HEK293 (cell line): ENCODE measurements around the gene ENHO.

Experiments used
- CTCF ChIA-PET: fragments of 350-600 bp; formaldehyde crosslinking; extraction: SDS; loops from one replicate; lab custom pipeline; 2021; ENCODE audit warnings: antibody characterized with exemption; lab: Yijun Ruan, JAX
- POLR2A ChIA-PET: fragments of 300-600 bp; formaldehyde crosslinking; extraction: SDS; loops from one replicate; lab custom pipeline; 2020; ENCODE audit warnings: antibody characterized with exemption, inconsistent platforms; lab: Yijun Ruan, JAX
- H3K27ac ChIP-seq: fragments of 200-500 bp; sonication (Bioruptor generic); 2 replicates; pipeline ENCODE4 v1.5.1; 2014; ENCODE audit warnings: low read depth, low read length, control low read depth, inconsistent platforms; ENCODE audit errors: extremely low read depth
- H3K36me3 ChIP-seq, 2 experiments: fragments of 200-500 bp in 1 of 2; sonication (Bioruptor generic) in 1 of 2; 1 replicate in 1 of 2; 2 replicates in 1 of 2; pipeline ENCODE4 v1.5.1; 2014 to 2017; ENCODE audit warnings: inconsistent platforms in 2 of 2, low read length in 2 of 2; ENCODE audit not compliant: control insufficient read depth in 2 of 2, insufficient read depth in 1 of 2
- H3K4me1 ChIP-seq: fragments of 200-500 bp; sonication (Bioruptor generic); 2 replicates; pipeline ENCODE4 v1.5.1; 2014; ENCODE audit warnings: mild to moderate bottlenecking, low read length, inconsistent platforms; ENCODE audit not compliant: control insufficient read depth, insufficient read depth
- H3K4me3 ChIP-seq: 2 replicates; pipeline ENCODE4 v1.5.1; 2011; ENCODE audit warnings: low read depth, mild to moderate bottlenecking, control low read depth, low read length, moderate library complexity
- H3K9me3 ChIP-seq: fragments of 200-500 bp; sonication (Bioruptor generic); 2 replicates; pipeline ENCODE4 v1.5.1; 2014; ENCODE audit warnings: low read depth, low read length, inconsistent platforms; ENCODE audit not compliant: control insufficient read depth, insufficient read depth
- BCL11B ChIP-seq: fragments of 450-650 bp; formaldehyde crosslinking; IDR thresholded peaks from 2 replicates; pipeline ENCODE4 v1.5.1; 2016; ENCODE audit warnings: low read depth, missing biosample characterization, missing genetic modification characterization
- BCL6B ChIP-seq: fragments of 450-650 bp; formaldehyde crosslinking; IDR thresholded peaks from 2 replicates; pipeline ENCODE4 v1.5.1; 2017; ENCODE audit warnings: missing biosample characterization, missing genetic modification characterization
- GLIS2 ChIP-seq: fragments of 450-650 bp; formaldehyde crosslinking; IDR thresholded peaks from 2 replicates; pipeline ENCODE4 v1.5.1; 2016; ENCODE audit warnings: missing biosample characterization, missing genetic modification characterization
- KLF7 ChIP-seq: fragments of 450-650 bp; formaldehyde crosslinking; IDR thresholded peaks from 2 replicates; pipeline ENCODE4 v1.5.1; 2016; ENCODE audit warnings: missing biosample characterization, missing genetic modification characterization, borderline replicate concordance
- OSR2 ChIP-seq: fragments of 450-650 bp; formaldehyde crosslinking; IDR thresholded peaks from 2 replicates; pipeline ENCODE4 v1.5.1; 2016; ENCODE audit warnings: missing biosample characterization, missing genetic modification characterization
- OVOL3 ChIP-seq: fragments of 450-650 bp; formaldehyde crosslinking; IDR thresholded peaks from 2 replicates; pipeline ENCODE4 v1.5.1; 2016; ENCODE audit warnings: missing biosample characterization, missing genetic modification characterization
- PRDM10 ChIP-seq: fragments of 450-650 bp; formaldehyde crosslinking; IDR thresholded peaks from 2 replicates; pipeline ENCODE4 v1.5.1; 2016; ENCODE audit warnings: missing biosample characterization, missing genetic modification characterization
- REPIN1 ChIP-seq: fragments of 450-650 bp; formaldehyde crosslinking; IDR thresholded peaks from 2 replicates; pipeline ENCODE4 v1.5.1; 2017; ENCODE audit warnings: missing biosample characterization, missing genetic modification characterization, low read depth
- SETDB1 ChIP-seq: IDR thresholded peaks from one replicate; pipeline ENCODE4 v1.6.1; 2017; ENCODE audit warnings: mild to moderate bottlenecking, low read length, moderate library complexity, mixed read lengths; ENCODE audit not compliant: insufficient read length
- WT1 ChIP-seq: fragments of 450-650 bp; formaldehyde crosslinking; IDR thresholded peaks from 2 replicates; pipeline ENCODE4 v1.5.1; 2016; ENCODE audit warnings: missing biosample characterization, missing genetic modification characterization
- ZBTB21 ChIP-seq: fragments of 450-650 bp; formaldehyde crosslinking; IDR thresholded peaks from 2 replicates; pipeline ENCODE4 v1.5.1; 2017; ENCODE audit warnings: missing biosample characterization, missing genetic modification characterization
- ZBTB44 ChIP-seq: fragments of 450-650 bp; IDR thresholded peaks from 2 replicates; pipeline ENCODE4 v1.5.1; 2018; ENCODE audit warnings: missing biosample characterization, mild to moderate bottlenecking, missing genetic modification characterization
- ZBTB48 ChIP-seq: fragments of 450-650 bp; formaldehyde crosslinking; IDR thresholded peaks from 2 replicates; pipeline ENCODE4 v1.5.1; 2016; ENCODE audit warnings: missing biosample characterization, missing genetic modification characterization
- ZIC2 ChIP-seq: fragments of 450-650 bp; formaldehyde crosslinking; IDR thresholded peaks from 2 replicates; pipeline ENCODE4 v1.5.1; 2016; ENCODE audit warnings: missing biosample characterization, missing genetic modification characterization
- ZNF2 ChIP-seq: fragments of 450-650 bp; formaldehyde crosslinking; IDR thresholded peaks from 2 replicates; pipeline ENCODE4 v1.5.1; 2016; ENCODE audit warnings: missing biosample characterization, missing genetic modification characterization
- ZNF239 ChIP-seq: fragments of 450-650 bp; formaldehyde crosslinking; IDR thresholded peaks from 2 replicates; pipeline ENCODE4 v1.5.1; 2016; ENCODE audit warnings: missing biosample characterization, missing genetic modification characterization
- ZNF24 ChIP-seq: fragments of 450-650 bp; formaldehyde crosslinking; IDR thresholded peaks from 2 replicates; pipeline ENCODE4 v1.5.1; 2016; ENCODE audit warnings: missing biosample characterization, missing genetic modification characterization
- ZNF394 ChIP-seq: fragments of 450-650 bp; formaldehyde crosslinking; IDR thresholded peaks from 2 replicates; pipeline ENCODE4 v1.5.1; 2016; ENCODE audit warnings: missing biosample characterization, missing genetic modification characterization, mild to moderate bottlenecking, moderate library complexity, borderline replicate concordance
- ZNF404 ChIP-seq: fragments of 450-650 bp; formaldehyde crosslinking; IDR thresholded peaks from 2 replicates; pipeline ENCODE4 v1.5.1; 2017; ENCODE audit warnings: missing biosample characterization, missing genetic modification characterization
- ZNF433 ChIP-seq: fragments of 450-650 bp; formaldehyde crosslinking; IDR thresholded peaks from 2 replicates; pipeline ENCODE4 v1.5.1; 2016; ENCODE audit warnings: missing biosample characterization, missing genetic modification characterization, low read depth
- ZNF488 ChIP-seq: fragments of 450-650 bp; formaldehyde crosslinking; IDR thresholded peaks from 2 replicates; pipeline ENCODE4 v1.5.1; 2016; ENCODE audit warnings: missing biosample characterization, missing genetic modification characterization
- ZNF521 ChIP-seq: fragments of 450-650 bp; formaldehyde crosslinking; IDR thresholded peaks from 2 replicates; pipeline ENCODE4 v1.5.1; 2017; ENCODE audit warnings: missing biosample characterization, mild to moderate bottlenecking, missing genetic modification characterization
- ZNF529 ChIP-seq: fragments of 450-650 bp; formaldehyde crosslinking; IDR thresholded peaks from 2 replicates; pipeline ENCODE4 v1.5.1; 2017; ENCODE audit warnings: missing genetic modification characterization, missing biosample characterization; ENCODE audit not compliant: insufficient replicate concordance
- ZNF560 ChIP-seq: fragments of 450-650 bp; formaldehyde crosslinking; IDR thresholded peaks from 2 replicates; pipeline ENCODE4 v1.5.1; 2017; ENCODE audit warnings: missing biosample characterization, missing genetic modification characterization, borderline replicate concordance
- ZNF585B ChIP-seq: fragments of 450-650 bp; formaldehyde crosslinking; IDR thresholded peaks from 2 replicates; pipeline ENCODE4 v1.5.1; 2016; ENCODE audit warnings: missing biosample characterization, missing genetic modification characterization
- ZNF623 ChIP-seq: fragments of 450-650 bp; formaldehyde crosslinking; IDR thresholded peaks from 2 replicates; pipeline ENCODE4 v1.5.1; 2016; ENCODE audit warnings: missing biosample characterization, missing genetic modification characterization
- ZNF629 ChIP-seq: fragments of 450-650 bp; formaldehyde crosslinking; IDR thresholded peaks from 2 replicates; pipeline ENCODE4 v1.5.1; 2017; ENCODE audit warnings: missing biosample characterization, missing genetic modification characterization
- ZNF660 ChIP-seq: fragments of 450-650 bp; IDR thresholded peaks from 2 replicates; pipeline ENCODE4 v1.5.1; 2018; ENCODE audit warnings: missing biosample characterization, mild to moderate bottlenecking, missing genetic modification characterization
- ZNF704 ChIP-seq: fragments of 450-650 bp; formaldehyde crosslinking; IDR thresholded peaks from 2 replicates; pipeline ENCODE4 v1.5.1; 2016; ENCODE audit warnings: missing biosample characterization, missing genetic modification characterization
- ZNF843 ChIP-seq: fragments of 450-650 bp; formaldehyde crosslinking; IDR thresholded peaks from 2 replicates; pipeline ENCODE4 v1.5.1; 2016; ENCODE audit warnings: missing biosample characterization, missing genetic modification characterization

The ENHO gene

GRCh38 chr9:34555002-34555348, 32.2 kb upstream of the ENHO start (continued):
- no peak for TF ChIP-seq ZNF394
- TF ChIP-seq ZNF2 (tag by site-specific recombination), result 0 out of 2 replicates have a peak, but pooled peaks have one; percentile 45
- TF ChIP-seq ZNF623, result no peak
- TF ChIP-seq REPIN1 (tag by site-specific recombination), result no peak
- no peak for TF ChIP-seq ZNF404 (tag by site-specific recombination)
- TF ChIP-seq ZNF239 (tag by site-specific recombination), result no peak
- no peak for TF ChIP-seq ZNF585B (tag by site-specific recombination)
- TF ChIP-seq ZNF660, result no peak
- TF ChIP-seq ZNF24 (tag by site-specific recombination), result peak; percentile 32; the same call in 1 of the 2 replicates
- TF ChIP-seq ZBTB44 (tag by site-specific recombination), result peak; percentile 68; the same call in 1 of the 2 replicates
- no peak for TF ChIP-seq ZNF521 (tag by site-specific recombination)

GRCh38 chr9:34554211-34555001, 31.6 kb upstream of the ENHO start:
- Histone ChIP-seq H3K27ac (no peak overlapping the region), H3K4me3 (no peak overlapping the region), H3K36me3 (no peaks in the 10 kb centered on the region), H3K4me1 (peaks cover 3% of the 10 kb centered on the region; the same call in 1 of the 2 replicates), H3K9me3 (no peaks in the 10 kb centered on the region)
- ChIA-PET POLR2A (no interaction called here), CTCF (interaction anchor here (0.7 to 6.5 kb wide), 4 partner anchors 22 to 80 kb away, joined by 4 to 49 read pairs (median 7); no protein-coding TSS in a partner anchor)
- TF ChIP-seq ZNF488 (tag by site-specific recombination) (no peak), BCL6B (no peak), ZNF704 (tag by site-specific recombination) (no peak), ZNF529 (tag by site-specific recombination) (no peak), BCL11B (tag by site-specific recombination) (no peak), ZBTB48 (0 out of 2 replicates have a peak, but pooled peaks have one; percentile 21), ZIC2 (tag by site-specific recombination) (peak; percentile 97), OVOL3 (tag by site-specific recombination) (no peak), WT1 (no peak; the same call in 1 of the 2 replicates), ZNF629 (tag by site-specific recombination) (no peak; the same call in 1 of the 2 replicates), ZBTB21 (tag by site-specific recombination) (no peak), SETDB1 (no peak), ZNF433 (no peak), GLIS2 (tag by site-specific recombination) (peak; percentile 66; the same call in 1 of the 2 replicates), KLF7 (tag by site-specific recombination) (no peak), PRDM10 (no peak), ZNF560 (tag by site-specific recombination) (no peak), OSR2 (tag by site-specific recombination) (0 out of 2 replicates have a peak, but pooled peaks have one; percentile 15), ZNF843 (no peak)
